ENCODE measurements around the gene NTF3.

DNA sequence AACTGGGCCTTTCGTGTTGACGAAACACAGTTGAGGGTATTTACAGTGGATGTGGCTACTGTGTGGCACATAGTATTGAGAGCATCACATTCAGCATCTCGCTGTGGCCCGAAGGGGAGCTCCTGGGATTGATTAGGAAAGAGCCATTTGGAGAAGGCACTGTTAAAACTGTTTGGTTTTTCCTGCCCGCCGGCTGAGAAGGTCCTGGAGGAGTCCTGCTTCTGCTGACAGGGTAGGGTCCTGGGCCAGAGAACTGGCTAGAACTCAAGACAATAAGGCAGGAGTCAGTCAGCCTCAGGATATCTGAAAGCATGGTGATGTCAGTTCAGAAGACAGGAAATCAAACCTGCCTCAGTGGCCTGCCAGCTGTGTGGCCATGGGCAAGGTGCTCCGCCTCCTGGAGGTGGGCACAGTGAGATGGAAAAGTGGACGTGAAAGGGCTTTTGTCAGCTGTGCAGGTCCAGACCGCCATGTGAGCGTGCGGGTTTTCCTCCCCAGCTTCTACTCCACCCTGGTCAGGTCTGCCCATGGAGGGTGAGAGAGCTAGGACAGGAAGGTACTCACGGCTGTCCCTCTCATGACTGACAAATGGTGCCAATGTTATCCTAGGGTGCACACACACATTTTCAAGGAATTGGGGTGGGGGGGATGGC lies 92.3 kb downstream of the NTF3 start:
- TF ChIP-seq, protein P1, sequence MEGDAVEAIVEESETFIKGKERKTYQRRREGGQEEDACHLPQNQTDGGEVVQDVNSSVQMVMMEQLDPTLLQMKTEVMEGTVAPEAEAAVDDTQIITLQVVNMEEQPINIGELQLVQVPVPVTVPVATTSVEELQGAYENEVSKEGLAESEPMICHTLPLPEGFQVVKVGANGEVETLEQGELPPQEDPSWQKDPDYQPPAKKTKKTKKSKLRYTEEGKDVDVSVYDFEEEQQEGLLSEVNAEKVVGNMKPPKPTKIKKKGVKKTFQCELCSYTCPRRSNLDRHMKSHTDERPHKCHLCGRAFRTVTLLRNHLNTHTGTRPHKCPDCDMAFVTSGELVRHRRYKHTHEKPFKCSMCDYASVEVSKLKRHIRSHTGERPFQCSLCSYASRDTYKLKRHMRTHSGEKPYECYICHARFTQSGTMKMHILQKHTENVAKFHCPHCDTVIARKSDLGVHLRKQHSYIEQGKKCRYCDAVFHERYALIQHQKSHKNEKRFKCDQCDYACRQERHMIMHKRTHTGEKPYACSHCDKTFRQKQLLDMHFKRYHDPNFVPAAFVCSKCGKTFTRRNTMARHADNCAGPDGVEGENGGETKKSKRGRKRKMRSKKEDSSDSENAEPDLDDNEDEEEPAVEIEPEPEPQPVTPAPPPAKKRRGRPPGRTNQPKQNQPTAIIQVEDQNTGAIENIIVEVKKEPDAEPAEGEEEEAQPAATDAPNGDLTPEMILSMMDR (IDR thresholded peaks at IDR 0.05; ENCODE audit: control extremely low read depth in 1 of 3, insufficient read depth in 1 of 3, low read depth in 1 of 3, low read length in 3 of 3) = no peak
- no peak for TF ChIP-seq TAF1 (IDR thresholded peaks at IDR 0.05; ENCODE audit: low read depth, low read length)
- no peak for TF ChIP-seq MAFK (IDR thresholded peaks at IDR 0.05; ENCODE audit: low read depth, low read length)
- TF ChIP-seq RAD21 (IDR thresholded peaks at IDR 0.05 in 1 of 2, conservative IDR thresholded peaks at IDR 0.05 in 1 of 2; ENCODE audit: low read depth in 2 of 2, low read length in 2 of 2) = no peak
- no peak for TF ChIP-seq SIX5 (IDR thresholded peaks at IDR 0.05; ENCODE audit: low read depth, low read length)
- no peak for TF ChIP-seq SP1 (IDR thresholded peaks at IDR 0.05; ENCODE audit: low read depth, low read length)
- no peak for TF ChIP-seq POLR2AphosphoS5 (IDR thresholded peaks at IDR 0.05; ENCODE audit: low read depth, low read length)
- no peak for TF ChIP-seq BACH1 (IDR thresholded peaks at IDR 0.05; ENCODE audit: low read length)
- no peak for TF ChIP-seq POLR2A (IDR thresholded peaks at IDR 0.05; ENCODE audit: control extremely low read depth in 1 of 2, low read depth in 2 of 2, low read length in 2 of 2)
- TF ChIP-seq EZH2 (IDR thresholded peaks at IDR 0.05; ENCODE audit: low read depth, low read length, severe bottlenecking) = no peak
- no peak for TF ChIP-seq EGR1 (IDR thresholded peaks at IDR 0.05; ENCODE audit: borderline replicate concordance, low read depth, low read length)
- TF ChIP-seq CREB1 (IDR thresholded peaks at IDR 0.05) = no peak
